ENCODE results near the gene CACNB4.

DNA sequence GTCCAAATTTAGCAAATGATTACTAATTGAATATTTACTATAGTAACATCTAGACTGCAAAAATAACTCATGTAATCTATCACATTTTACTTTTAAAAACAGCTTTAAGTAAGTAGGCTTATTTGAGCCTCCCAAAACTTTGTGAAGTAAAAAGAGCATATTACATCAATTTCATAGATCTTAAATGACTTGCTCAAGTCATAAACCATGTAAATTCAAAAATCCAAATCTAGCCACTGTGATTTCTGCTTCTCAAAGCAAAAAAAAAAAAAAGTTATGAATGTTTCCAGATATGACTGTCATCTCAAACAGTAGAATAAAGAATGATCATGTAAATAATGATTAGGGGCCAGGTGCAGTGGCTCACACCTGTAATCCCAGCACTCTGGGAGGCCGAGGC is 37.5 kb downstream of the CACNB4 start:
- no peak for TF ChIP-seq CTCF (IDR thresholded peaks at IDR 0.05; ENCODE audit: low read depth, low read length)
- TF ChIP-seq POLR2A (IDR thresholded peaks at IDR 0.05; ENCODE audit: extremely low read depth, insufficient read length) = no peak

All from NB4 (cell line).